T-helper 9 cell (primary cell): ENCODE results near the gene SLC6A12.
"Not testable (repeated sequence)": the region's sequence is repeated elsewhere in the genome, so short reads cannot be mapped to it uniquely, and the experiment has no call there.

Experiments
- DNase-seq: peaks from one replicate; pipeline ENCODE4 v3.0.0-alpha.2; 2020

SLC6A12 gene

GRCh38 chr12:234019-234418 is 20.1 kb upstream of the SLC6A12 start:
- no peak for DNase-seq

GRCh38 chr12:233615-233968 is 19.6 kb upstream of the SLC6A12 start:
- DNase-seq, result no peak

DNA sequence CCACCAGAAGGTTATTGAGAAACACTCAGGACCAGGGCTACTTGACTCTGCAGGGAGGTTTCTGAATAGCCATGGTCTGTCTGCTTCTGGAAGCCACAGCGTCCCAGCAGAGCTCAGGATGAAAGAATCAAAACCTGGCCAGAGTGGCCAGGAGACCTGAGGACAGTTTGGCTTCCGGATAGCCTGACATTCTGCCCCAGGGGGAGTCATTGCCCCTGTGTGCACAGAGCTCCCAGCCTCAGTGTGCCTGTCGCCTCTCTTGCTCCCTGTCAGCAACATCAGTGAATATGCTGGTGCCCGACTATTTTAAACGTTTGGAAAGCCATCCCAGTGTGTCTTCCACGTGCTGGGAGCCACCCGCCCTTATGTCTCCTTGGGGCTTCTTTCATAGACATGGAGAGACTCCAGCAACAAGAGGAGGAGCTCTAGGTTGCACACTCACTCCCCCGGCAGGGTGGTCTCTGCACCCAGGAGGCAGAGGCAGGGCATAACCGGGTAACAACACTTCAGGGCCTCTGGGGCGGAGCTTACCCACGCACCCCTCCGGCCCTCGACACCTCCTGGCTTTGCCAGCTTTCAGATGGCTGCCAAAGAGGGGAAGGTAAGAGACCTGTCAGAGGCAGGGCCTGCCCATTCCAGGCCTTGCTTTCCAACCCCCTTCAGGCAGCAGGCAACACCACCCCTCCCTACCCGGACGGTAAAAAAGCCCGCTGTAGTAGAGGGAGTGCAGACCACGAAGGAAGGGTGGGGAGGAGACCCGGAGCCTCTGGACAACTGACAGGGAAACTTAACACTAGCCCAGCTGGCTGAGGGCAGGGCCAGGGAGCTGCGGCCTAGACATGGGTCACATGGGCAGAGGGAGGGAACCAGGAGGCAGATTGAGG is 19.0 kb upstream of the SLC6A12 start:
- DNase-seq, result no peak

- no peak for DNase-seq
Observed at GRCh38 chr12:230925-231671, 17.1 kb upstream of the SLC6A12 start.

- no peak for DNase-seq
Observed at GRCh38 chr12:229441-230191, 15.7 kb upstream of the SLC6A12 start.

- no peak for DNase-seq
Observed at GRCh38 chr12:228846-229200, 14.9 kb upstream of the SLC6A12 start.

DNA sequence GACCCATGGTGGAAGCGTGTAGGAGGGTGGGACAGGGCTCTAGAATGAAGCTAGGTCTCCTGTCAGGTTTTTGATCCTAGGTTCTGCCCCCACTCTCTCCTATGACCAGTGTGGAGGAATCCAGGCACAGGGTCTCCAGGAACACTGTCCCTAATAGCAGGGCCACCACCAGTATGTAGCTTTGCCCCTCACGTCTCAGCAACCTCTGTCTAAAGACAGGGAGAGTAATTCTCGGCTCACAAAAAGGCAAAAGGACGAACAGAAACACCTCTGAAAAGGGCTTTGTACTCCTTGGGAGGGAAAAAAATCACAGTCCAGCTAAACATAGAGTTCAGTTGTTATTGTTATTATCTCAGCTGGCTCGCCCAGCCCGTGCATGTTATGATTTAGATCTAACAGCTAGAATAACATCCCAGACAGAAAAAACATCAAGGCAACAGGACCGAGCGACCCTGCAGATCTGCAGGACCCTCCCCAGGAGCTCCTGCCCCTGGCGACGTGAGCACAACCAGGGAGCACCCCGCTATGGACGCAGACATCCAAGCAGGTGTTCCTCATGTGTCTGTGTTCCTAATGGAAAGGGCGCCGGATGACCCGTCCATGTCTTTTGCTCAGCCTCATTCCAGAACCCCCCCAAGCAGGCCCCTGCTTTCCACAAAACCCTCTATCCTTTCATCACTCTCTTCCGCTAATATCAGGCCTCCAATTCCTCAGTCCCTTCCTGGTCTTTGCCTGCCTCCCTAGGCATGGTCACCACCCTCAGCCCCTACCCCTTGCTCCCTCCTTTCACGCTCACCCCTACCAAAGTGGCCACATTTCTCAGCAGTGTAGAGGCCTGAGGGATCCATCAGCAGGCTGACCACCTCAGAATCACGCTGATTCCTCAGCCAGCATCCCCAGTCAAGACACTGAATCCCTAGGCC is 14.2 kb upstream of the SLC6A12 start:
- DNase-seq, result no peak

GRCh38 chr12:227286-227915 is 13.4 kb upstream of the SLC6A12 start:
- no peak for DNase-seq

GRCh38 chr12:226401-226800 is 12.4 kb upstream of the SLC6A12 start:
- DNase-seq, result no peak

DNA sequence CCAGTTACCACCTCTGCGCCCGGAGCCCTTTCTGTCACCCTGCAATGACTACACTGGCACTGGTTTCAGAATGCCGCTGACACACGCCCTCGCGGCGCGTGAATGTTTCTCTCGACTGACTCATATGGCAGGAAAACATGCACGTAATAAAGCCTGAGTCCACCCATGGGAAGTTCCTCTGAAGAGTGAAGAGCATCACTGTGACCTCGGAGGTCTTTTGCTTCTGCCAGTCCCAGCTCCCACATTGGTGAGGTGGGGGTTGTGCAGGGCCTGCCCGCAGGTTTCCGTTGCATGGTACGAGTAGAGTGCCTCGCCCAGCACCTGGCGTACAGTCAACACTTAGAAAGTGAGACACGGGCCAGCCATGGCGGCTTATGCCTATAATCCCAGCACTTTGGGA is 11.1 kb upstream of the SLC6A12 start:
- no peak for DNase-seq

GRCh38 chr12:224330-224729 is 10.4 kb upstream of the SLC6A12 start:
- no peak for DNase-seq

DNA sequence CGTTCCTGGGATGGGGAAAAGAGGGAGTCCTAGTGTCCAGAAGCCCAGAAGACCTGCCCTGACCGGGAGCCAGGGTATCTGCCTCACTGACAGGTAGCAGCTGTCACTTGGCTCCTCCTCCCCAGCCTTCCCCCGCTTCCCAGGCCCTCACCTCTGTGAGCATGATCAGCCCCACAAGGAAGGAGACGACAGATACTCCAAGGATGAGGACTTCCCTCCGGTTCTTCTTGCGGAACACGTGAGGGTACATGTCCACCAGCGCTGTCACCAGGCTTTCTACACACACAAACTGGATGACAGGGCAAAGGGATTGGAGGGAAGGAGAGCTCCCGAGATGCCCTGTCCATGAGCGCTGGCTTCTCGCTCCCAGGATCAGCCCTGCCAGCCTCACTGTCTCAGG is 9.9 kb upstream of the SLC6A12 start:
- no peak for DNase-seq

GRCh38 chr12:221736-222135 is 7.8 kb upstream of the SLC6A12 start:
- DNase-seq, result no peak

DNA sequence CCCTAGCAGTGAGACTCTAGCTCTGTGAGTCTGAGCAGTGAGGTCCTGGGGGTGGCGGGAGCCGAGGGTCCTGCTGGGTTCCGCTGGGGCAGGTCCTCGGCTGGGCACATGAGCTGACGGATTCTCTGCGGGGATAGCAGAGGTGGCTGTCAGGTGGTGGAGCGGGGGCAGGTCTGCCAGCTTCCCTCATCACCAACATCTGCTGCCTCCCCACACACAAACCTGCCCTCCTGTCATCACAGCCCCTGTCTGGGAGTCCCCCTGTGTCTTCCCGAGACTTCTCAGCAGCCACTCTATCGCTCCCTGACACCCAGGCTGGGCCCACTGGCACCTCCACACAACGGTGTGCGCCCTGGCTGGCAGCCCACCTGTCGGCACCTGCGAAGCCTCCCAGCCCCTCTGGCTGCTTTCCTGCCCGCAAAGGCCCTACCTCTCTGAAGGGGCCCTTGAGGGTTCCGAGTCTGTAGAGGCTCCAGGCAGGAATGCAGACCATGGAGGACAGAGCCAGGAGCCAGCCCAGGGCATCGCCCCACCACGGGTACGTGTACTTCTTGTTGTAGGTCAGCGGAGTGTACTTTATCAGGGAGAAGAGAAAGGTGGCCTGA is 7.1 kb upstream of the SLC6A12 start:
- DNase-seq, result no peak

- no peak for DNase-seq
Observed at GRCh38 chr12:220491-220890, 6.5 kb upstream of the SLC6A12 start.

DNA sequence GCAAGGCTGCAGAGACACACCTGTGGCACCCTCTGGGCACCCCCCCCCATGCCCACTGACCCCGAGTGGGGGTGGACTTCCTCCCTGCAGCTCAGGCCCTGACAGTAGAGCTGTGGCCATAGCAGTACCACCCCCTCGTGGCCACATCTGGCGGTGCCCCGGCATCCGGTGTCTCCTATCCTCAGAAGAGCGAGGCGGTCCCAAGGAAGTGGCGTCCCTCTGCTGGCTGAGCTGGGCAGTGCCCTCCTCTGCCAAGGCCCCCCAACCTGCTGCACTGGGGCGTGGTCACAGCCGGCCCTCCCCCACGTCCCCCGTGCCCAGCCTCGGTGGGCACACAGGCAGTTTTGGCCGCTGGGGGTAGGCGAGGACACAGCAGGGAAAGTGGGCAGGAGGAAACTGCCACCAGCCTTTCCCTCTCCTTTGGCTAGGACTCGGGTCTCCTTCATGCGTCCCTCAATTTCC is 6.0 kb upstream of the SLC6A12 start:
- DNase-seq, result no peak

DNA sequence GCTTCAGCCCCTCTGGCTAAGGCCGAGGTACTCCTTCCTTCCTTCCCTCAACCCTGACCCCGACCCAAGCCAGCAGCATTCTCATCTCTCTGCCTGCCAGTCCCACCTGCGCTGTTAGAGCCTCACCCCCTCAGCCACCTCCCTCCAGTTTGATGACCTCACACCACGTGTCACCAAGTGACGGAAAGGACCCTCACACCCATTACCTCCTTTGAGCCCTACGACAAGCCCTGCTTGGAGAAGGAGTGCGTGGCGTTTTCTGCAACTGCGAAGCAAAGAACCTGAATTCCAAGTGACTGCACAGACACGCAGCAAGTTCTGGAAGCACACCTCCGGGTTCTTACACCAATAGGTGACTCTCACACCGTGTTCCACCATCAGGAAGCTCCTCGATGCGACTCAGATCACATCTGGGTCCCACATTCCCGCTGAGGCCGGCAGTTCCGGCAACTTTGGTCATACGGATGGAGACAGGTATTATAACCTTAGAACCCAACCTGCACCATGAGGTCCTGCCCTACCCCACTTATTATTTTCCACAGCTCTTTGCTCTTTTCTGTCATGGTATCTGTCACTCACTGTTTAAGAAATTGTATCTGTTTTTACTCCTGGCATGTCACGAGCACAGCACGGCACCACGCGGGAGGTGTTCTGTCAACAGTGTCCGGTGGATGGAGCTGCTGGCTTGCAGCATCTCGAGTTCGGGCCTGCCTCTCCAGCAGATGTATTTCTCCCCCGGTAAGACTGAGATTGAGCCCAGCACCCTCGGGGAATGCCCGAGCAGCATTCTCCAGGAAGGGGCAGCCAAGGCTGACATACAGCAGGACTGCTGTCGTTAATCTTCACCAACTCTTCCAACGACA is 5.0 kb upstream of the SLC6A12 start:
- DNase-seq, result no peak

GRCh38 chr12:218221-218620 is 4.3 kb upstream of the SLC6A12 start:
- no peak for DNase-seq

DNA sequence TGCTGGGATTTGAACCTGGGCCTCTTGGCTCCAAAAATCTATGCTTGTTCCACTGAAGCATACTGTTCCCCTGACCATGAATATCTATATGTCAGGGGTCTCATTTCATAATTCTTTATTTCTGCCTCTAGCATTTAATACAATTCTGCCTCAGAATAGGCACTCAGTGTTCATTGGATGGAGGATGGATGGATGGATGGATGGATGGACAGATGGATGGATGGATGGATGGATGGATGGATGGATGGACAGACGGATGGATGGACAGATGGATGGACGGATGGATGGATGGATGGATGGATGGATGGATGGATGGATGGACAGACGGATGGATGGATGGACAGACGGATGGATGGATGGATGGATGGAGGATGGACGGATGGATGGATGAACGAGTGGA is 3.1 kb upstream of the SLC6A12 start:
- DNase-seq, result not testable (repeated sequence)

- DNase-seq, result no peak
Observed at GRCh38 chr12:215116-215515, 1.2 kb upstream of the SLC6A12 start.
